Astrocyte (in vitro differentiated cells and primary cell): Measurements from ENCODE around the gene MCF2L.

ENCODE experiments used
- EZH2 ChIP-seq: IDR thresholded peaks from 2 replicates; pipeline ENCODE4 v1.6.1; 2012; ENCODE audit warnings: mild to moderate bottlenecking, low read length, inconsistent platforms; ENCODE audit not compliant: insufficient read depth
- TF ChIP-seq, protein P1 (sequence below): IDR thresholded peaks from 2 replicates; pipeline ENCODE4 v1.5.1; 2011; ENCODE audit warnings: low read depth, mild to moderate bottlenecking, inconsistent platforms, low read length, moderate library complexity; ENCODE audit not compliant: insufficient read depth

DNA sequence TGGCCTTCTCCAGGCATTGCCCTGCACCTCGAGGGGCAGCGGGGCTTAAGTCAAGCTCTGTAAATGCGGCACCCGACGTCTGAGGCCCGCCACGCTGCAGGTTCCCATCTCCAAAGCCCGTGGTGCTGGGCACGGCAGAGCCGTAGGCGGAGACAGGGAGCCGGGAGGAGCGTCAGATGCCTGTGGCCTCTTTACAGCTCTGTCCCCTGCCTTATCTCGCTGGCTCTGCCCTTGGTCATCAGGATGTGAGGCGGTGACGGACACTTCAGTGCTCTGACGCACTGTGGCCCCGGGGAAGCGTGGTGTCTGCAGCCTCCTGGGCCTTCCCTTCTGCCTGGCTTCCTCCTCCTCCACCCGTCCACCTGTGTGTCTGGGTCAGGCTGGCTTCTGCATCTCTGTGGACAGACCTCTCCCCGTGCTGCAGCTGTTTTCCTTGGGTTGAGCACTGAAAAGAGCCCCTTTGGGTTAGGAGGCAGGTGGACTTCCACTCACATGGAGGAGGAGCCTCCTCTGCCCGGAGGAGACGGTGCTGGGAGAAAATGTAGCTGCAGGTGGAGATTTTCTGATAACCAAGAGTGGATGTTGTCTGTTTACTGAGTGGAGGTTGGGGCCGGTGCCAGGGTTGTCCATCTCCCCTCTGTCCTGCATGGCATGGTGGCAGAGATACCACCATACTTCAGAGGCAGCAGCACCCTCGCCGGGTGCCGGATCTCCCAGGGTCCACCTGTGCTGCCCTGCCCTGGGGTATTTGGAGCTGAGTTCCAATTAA is 14.6 kb downstream of the MCF2L start:
- TF ChIP-seq, protein P1, sequence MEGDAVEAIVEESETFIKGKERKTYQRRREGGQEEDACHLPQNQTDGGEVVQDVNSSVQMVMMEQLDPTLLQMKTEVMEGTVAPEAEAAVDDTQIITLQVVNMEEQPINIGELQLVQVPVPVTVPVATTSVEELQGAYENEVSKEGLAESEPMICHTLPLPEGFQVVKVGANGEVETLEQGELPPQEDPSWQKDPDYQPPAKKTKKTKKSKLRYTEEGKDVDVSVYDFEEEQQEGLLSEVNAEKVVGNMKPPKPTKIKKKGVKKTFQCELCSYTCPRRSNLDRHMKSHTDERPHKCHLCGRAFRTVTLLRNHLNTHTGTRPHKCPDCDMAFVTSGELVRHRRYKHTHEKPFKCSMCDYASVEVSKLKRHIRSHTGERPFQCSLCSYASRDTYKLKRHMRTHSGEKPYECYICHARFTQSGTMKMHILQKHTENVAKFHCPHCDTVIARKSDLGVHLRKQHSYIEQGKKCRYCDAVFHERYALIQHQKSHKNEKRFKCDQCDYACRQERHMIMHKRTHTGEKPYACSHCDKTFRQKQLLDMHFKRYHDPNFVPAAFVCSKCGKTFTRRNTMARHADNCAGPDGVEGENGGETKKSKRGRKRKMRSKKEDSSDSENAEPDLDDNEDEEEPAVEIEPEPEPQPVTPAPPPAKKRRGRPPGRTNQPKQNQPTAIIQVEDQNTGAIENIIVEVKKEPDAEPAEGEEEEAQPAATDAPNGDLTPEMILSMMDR: no peak
- TF ChIP-seq EZH2: no peak
